GM19468 (cell line): ENCODE results near the gene ANXA5.
"Not testable (repeated sequence)": the region's sequence is repeated elsewhere in the genome, so short reads cannot be mapped to it uniquely, and the experiment has no call there.

Source experiments
- ATAC-seq: cut with Tn5 transposase; IDR thresholded peaks from one replicate; pipeline ENCODE4 v1.9.1; 2021; ENCODE audit warnings: mild to moderate bottlenecking, moderate library complexity, moderate number of reproducible peaks; ENCODE audit not compliant: unreplicated experiment; ENCODE audit errors: extremely low read depth

Gene ANXA5

DNA sequence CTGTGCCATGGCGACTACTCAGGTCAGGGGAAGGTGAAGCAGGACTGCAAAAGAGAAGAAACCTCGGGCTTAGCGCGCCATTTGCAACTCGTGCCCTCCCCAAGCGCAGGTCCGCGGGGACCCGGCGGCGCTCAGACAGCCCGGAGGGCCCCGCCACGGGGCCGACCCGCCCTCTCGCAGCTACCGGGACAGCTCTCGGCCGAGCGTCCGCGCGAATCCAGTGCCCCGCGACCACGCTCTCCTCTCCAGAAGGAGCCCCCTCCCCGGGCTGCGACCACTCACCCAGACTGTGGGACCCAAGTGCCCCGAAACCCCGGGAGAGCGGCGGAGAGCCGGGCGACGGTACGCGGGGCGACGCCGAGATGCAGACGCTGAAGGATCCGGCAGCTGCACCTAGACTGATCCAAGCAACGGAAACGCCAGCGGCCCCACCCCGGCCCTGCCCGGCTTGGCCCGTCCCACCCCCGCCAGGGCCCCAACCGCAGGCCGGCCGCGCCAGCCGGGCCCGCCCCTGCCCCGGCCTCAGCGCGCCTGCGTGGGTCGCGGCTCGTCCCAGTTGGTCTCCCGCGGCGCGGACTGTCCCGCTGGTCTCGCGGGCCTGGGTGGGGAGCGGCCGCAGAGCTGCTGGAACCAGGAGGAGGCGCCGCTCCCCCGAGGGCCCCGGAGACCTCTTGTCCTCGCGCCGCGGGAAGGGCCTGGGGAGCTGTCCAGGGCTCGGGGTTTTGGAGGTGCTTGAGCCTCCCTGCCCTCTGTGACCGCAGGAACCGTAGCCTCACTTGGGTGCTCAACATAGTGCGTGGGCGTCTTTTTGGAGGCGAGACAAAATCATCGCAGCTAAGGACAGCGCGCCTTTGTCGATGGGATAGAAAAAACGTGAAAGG, at the start of gene ANXA5:
TSS of gene ANXA5 (minus strand) at position 400 of the 881 bp plus-strand sequence. CDS start at position 9, 391 bp downstream.
- ATAC-seq: peak; percentile 86

DNA sequence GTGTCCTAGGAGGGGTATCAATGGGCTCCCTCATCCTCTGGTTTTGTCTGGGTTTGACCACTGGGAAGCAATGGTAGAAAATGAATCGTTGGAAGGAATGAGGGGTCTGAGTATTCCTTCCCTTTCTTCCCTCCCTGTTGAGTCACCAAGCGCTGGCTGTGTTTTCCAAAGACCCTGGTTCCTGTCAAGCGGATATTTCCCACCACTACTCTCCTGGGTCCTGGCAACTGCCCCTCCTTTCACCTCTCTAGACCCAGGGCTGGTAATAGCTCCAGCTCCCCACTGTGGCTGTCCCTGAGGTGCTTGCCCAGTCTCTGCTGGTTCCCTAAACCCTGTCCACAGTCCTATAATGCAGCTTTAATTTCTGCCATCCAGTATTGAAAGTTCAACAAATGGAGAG, 46.0 kb upstream of the ANXA5 start:
- no peak for ATAC-seq

DNA sequence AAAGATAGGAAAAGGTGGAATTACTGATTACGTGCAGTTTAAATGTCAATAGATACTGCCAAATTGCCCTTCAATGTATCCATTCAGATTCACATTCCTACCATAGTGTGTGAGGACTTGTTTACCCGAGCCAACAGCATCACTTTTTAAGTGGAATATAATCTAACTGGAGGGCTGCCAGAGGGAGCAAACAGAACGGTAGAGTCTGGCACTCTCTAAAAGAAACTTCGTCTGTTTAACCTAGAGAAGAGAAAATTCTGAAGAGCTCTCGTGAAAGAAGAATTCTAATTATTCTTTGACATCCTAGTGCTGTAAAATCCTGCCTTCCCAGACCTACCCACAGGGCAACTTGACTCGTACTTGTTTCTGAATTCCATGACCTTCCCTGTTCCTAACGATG, 45.0 kb upstream of the ANXA5 start:
- no peak for ATAC-seq

DNA sequence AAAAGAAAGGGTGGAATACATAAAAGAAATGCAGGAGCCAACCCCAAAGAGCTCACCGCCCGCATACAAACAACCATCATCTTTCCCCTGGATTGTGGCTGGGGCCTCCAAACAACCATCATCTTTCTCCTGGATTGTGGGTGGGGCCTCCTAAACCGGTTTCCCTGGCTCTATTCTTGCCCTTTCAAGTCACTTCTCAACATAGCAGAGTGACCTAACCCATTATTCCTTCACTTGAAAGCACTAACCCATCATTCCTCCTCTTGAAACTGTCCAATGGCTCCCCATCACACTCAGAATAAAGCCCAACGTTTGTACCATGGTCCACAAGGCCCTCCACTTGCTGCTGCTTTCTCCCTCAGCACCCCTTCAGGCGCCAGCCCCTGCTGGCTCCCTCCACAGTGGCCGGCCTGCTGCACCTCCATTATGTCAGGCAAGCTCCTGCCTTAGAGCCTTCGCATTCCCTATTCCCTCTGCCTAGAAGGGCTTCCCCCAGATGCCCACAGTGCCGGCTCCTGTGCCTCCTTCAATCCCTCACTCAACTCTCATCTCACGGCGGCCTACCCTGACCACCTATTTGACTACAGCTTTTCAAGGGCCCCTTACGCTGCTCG, 44.1 kb upstream of the ANXA5 start:
- ATAC-seq: no peak

DNA sequence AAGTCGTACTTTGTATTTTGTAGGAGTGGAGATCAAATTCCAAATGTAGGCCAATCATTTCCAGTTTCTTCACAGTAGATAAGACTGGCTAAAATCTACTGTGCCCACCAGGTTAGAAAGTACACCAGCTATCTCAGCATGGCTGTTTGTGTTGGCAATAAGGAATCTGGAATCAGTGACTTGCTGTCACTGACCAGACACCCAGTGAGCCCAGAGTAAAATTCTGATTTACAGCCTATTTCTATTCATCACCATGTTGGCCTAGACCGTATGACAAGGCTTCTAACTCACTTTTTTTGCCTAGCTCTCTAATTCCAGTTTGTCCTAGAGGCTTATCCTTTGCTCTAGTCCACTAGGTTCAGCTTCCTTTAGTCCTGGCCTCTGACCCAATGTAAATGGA, 42.8 kb upstream of the ANXA5 start:
- ATAC-seq: no peak

DNA sequence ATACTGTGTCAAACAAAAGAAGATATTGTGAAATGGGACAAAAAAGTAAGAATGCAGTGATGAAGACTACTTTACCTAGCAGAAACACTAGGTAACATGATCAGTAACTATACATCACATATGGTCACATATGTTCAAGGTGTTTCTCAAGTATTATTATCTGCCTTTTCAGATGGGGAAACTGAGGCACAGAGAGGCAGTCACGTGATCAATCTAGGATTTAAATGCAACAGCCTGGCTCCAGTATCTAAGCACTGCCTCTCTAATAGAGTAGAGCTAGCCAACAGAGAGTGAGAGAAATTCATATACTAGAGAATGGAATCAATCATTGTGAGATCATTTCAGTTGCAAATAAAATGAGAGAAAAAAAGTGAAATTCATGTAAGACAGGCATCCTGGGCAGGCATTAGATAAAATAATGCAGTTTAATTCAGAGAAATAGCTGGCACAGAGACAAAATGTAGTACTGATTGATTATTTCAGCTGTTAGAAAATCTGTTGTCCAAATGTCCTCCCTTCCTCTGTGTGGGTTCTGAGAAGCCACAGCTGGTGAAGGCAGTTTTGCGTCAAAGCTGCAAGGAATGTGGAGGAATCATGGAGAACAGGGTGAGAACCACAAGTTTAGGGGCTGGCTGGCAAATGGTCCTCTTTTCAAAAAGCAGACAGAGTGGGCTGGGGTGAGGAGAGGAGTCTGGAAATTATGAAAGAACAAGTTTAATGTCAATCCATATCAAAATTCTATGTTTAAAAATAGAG, 42.2 kb upstream of the ANXA5 start:
- ATAC-seq: no peak

DNA sequence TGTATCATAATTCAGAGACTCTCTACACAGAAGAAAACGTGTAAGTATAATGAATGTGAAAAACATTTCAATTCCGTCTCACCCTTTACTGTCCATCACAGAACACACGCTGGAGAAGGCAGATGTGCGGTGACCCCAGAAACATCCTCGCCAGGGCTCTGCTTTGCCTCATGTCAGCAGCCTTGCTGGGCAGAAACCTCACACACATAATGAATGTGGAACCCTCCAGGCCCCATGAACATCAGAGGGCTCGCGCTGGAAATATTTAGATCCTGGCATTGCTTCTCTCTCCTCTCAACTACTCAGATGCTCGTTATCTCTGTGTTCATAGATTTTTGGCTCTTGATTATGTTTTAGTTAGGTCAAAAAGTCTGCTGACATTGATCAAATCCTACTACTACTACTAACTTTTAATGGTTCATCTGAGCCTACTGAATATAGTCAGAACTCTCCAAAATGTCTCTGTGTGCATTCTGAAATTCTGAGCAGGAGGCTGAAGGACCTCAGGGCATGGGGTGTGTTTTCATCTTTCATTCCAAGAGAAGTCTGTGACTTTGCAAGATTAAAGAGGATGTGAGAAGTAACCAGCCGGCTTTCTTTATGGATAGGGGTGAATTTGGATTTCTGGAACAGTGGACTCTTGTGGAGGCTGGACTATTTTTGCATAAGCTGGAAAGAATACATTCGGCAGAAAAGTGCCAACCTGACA, 41.2 kb upstream of the ANXA5 start:
- ATAC-seq: no peak

DNA sequence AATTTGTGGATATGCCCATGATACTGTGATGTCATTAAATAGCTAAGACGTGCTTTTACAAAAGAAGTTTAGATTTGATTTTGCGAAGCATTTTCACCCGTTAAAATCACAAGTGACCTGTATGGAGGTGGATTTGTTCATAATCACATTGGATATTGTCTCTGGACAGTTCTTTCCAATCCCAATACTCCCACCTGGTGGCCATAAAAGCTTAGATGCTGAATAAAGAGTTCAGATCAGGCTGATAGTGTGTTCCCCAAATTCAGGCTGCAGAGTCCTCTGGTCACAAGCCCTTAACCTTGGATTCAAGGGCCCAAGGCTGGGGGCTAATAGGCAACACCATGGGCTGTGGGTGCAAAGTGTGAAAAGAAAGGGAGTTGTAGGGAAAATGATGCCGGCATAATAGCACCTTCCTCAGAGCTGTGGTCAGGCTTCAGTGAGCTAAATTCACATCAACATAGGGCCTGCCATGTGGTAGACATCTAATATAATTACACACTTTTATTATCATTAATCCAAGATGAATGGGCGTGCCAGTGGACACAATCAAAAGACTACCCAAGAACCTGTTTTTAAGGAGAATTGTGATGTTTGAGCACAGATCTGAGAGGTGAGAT, 40.1 kb upstream of the ANXA5 start:
- no peak for ATAC-seq

DNA sequence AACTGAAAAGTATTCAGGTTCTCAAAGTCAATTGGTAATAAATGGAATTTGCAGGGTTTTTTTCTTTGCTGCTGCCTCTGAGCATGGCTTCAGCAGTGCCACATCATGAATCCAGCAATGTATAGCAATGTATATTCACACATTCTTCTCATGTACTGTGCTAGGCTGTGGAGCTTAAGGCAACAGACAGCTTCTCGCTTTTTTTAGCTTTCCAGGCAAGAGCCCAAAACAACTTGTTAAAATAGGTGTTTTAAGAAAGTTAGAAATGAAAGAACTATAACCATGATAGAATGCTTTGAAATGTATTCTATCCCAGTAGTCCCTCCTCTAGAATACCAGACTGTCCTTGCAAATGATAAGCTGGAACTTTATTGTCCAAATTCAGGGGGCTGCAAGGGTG, 37.8 kb upstream of the ANXA5 start:
- no peak for ATAC-seq

DNA sequence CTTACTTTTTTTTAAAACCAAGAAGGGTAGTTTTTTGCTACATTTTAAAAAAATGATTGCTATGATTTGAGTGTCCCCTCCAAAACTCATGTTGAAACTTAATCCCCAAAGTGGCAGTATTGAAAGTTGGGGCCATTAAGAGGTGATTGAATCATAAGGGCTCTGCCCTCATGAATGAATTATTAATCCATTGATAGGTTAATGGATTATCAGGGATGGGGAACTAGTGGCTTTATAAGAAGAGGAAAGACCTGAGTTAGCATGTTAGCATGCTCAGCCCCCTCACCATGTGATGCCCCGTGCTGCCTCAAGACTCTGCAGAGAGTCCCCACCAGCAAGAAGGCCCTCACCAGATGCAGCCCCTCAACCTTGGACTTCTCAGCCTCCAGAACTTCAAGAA, 37.2 kb upstream of the ANXA5 start:
- ATAC-seq: no peak

DNA sequence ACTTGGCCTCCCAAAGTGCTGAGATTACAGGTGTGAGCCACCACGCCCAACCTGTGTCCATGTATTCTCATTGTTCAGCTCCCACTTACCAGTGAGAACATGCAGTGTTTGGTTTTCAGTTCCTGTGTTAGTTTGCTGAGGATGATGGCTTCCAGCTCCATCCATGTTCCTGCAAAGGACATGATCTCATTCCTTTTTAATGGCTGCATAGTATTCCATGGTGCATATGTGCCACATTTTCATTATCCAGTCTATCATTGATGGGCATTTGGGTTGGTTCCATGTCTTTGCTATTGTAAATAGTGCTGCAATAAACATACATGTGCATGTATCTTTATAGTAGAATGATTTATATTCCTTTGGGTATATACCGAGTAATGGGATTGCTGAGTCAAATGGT, 33.0 kb upstream of the ANXA5 start:
- ATAC-seq: not testable (repeated sequence)

DNA sequence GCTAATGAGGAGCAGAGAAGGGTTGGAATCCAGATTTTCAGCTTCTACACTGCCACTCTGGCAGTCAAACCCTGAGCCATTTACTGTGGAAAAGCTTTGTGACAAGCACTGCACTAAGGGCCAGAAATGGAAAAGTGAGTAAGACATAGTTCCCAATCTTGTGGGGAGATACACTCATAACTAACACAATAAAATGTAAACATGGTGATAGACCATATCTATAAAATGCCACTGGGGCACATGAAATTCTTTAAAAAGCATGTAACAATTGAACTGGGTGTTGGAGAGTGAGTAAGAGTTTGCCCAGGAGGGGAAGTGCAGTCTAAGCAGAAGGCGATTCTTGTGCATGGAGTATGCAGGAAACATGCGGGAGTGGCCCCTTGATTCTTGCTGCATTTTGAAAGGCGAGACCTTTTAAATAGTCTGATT, 32.0 kb upstream of the ANXA5 start:
- ATAC-seq: no peak

DNA sequence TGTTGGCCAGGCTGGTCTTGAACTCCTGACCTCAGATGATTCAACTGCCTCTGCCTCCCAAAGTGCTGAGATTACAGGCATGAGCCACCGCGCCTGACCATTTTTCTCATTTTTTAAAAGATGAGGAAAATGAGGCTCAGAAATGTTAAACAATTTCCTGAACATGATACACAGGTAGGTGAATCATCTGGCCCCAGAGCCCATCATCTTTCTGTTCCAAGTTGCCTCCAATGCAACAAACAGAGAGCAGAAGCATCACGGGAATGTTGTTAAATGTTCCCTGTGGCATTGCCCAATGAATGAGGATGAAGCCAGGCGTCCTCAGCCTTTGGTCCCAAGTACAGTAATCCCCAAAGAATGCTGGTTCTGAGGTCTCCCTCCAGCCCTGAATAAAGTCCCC, 31.3 kb upstream of the ANXA5 start:
- no peak for ATAC-seq

DNA sequence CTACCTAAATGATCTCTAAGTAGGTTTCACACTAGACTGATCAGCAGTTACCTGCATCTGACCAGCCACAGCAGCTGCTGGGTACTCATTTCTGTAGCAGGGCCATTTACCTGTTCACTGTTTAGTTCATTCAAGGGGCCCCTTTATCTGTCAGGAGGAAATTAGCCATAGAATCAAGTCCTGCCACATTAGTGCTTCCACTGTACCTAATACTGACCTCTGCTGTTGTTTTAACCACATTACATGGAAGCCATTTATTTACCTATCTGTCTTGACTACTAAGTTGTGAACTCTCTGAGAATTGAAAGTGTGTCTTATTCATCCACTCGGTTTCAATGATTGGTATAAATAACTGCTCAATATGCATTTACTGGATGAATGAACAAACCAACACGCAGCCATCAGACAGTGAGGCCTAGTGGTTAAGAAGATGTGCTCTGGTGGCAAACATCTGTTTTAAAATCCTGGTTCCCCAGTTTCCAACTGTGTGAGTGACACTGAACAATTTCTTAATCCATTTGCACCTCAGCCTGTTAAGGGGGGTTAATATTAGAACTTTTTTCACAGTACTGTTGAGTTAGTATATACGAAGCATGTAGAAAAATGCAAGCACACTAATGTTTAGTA, 30.0 kb upstream of the ANXA5 start:
- ATAC-seq: peak; percentile 91

DNA sequence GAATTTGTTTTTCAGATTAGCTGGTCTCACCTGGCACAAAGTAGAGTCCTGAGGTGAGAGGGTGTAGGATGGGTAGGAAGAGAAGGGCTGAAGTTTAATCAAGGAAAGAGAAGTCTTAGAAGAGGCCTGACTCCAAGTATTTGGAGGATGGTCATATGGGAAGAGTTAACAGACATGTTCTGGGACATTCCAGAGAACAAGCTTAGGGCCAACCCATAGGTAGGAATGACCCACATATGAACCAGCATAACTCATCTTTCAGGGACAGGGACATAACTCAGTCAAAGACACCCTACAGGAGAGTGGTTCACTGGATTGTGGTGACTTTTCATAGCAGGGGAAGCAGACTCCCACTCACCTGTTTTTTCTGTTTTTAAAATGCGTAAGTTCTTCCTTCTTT, 27.9 kb upstream of the ANXA5 start:
- ATAC-seq: no peak

DNA sequence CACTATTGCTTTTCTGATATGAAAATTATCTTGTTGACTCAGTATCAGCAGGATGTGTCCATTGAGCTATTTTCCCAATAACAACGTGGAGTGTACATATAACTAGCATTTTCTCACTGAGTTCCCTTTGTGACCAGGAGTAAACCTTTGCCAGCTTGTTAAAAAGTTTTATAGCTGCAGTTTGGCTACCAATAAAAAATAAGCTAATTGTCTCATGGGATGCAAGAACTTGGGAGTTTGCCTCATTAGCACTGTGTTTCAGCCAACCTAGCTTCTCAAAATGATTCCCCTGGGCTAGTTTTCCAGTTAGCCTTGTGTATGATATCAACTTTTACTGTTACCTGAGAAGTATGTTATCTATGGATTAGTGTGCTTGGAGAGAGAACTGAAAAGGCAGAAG, 24.9 kb upstream of the ANXA5 start:
- ATAC-seq: no peak

DNA sequence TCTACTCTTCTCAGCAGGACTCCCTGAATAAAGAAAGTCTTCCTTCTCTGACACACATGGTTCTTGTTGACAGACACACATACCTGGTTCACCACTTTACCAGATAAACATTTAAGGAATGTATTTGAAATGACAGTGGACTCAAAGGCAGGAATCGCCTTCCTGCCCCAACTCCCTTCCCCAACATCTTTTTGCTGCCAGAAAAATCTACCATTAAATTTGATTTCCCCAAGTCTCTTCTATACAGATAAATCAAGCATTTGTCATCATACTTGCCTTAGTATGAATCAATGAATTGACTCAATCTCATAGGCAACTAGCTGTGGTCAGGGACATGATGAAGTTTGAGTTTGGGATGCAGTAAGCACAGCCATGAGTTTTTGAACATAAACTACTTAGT, 23.3 kb upstream of the ANXA5 start:
- ATAC-seq: no peak

DNA sequence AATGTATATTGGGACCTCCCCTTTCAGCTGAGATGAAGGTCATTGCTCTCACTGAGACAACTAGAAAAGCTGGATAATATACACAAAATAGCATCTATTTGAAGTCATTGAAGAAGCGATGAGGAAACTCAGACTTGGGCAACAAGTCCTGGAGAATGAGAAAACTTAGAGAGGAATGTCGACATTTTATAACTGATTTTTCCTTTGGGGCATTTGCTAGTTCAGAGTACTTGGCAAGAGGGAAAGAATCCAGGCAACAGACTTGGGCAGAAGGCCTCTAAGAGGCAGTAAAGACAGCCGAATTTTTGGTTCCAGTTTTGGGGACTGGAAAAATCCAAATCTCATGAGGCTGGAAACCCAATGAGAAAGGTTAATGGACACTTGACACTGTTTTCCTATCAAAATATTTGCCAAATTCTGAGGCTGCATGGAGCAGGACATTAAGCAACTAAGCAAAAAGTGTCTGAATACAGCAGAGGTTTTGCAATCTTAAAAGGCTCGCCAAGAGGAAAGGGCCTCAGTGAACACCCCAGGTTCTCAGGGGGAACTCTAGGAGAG, 21.0 kb upstream of the ANXA5 start:
- ATAC-seq: no peak

DNA sequence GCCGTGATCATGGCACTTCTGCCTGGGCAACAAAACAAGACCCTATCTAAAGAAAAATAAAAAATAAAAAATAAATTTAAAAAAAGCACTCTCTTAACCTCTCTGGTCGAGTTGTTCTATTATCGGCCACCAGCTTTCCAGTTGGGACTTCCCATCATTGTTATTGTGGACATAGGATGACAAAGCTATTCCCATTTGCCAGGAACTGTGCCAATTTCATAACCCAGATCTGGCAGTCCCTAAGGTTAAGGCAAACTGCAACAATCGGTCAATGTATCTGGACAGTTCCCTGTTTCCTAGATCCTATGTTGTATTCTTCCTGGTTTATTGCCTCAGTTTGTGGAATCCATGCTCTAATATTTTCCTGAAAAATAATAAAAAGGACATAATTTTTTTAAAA, 17.8 kb upstream of the ANXA5 start:
- no peak for ATAC-seq
